Ectodermal cell (in vitro differentiated cells): ENCODE measurements around the gene SMIM23.

Experiments used
- H3K27ac ChIP-seq: 2 replicates; pipeline ENCODE4 v1.7.0; 2013; ENCODE audit warnings: mild to moderate bottlenecking, low read depth, low read length; ENCODE audit not compliant: insufficient read depth, poor library complexity, severe bottlenecking
- H3K27me3 ChIP-seq: 2 replicates; pipeline ENCODE4 v1.7.0; 2013; ENCODE audit warnings: mild to moderate bottlenecking, low read length; ENCODE audit not compliant: insufficient read depth, control insufficient read depth, poor library complexity, severe bottlenecking
- H3K36me3 ChIP-seq: one replicate; pipeline ENCODE4 v1.7.0; 2013; ENCODE audit warnings: low read length; ENCODE audit not compliant: control insufficient read depth, insufficient read depth
- H3K4me1 ChIP-seq: one replicate; pipeline ENCODE4 v1.7.0; 2013; ENCODE audit warnings: low read length; ENCODE audit not compliant: control insufficient read depth, insufficient read depth
- H3K4me3 ChIP-seq: 2 replicates; pipeline ENCODE4 v1.7.0; 2013; ENCODE audit warnings: low read depth, low read length, control low read depth; ENCODE audit not compliant: insufficient read depth
- H3K9me3 ChIP-seq: 2 replicates; pipeline ENCODE4 v1.7.0; 2013; ENCODE audit warnings: mild to moderate bottlenecking, low read length, moderate library complexity; ENCODE audit not compliant: control insufficient read depth
- WGBS, 2 experiments: methylation state at CpG; one replicate each; pipeline ENCODE4 v1.1.7; 2013; ENCODE audit warnings: missing lambda C conversion rate in 2 of 2; 5-methylcytosine and 5-hydroxymethylcytosine counted together

SMIM23 gene

GRCh38 chr5:171749365-171749764 is 36.3 kb upstream of the SMIM23 start:
- Histone ChIP-seq H3K36me3 (no peaks in the 10 kb centered on the region), H3K27ac (no peak overlapping the region), H3K4me1 (no peaks in the 10 kb centered on the region), H3K4me3 (no peak overlapping the region), H3K9me3 (no peaks in the 10 kb centered on the region), H3K27me3 (peaks cover 6% of the 10 kb centered on the region)
- 90 to 93% methylated on average over 3 of the region's 3 CpGs for WGBS, 2 experiments

GRCh38 chr5:171750311-171750788 is 35.3 kb upstream of the SMIM23 start:
- Histone ChIP-seq H3K36me3 (no peaks in the 10 kb centered on the region), H3K9me3 (no peaks in the 10 kb centered on the region), H3K4me3 (no peak overlapping the region), H3K4me1 (no peaks in the 10 kb centered on the region), H3K27ac (no peak overlapping the region), H3K27me3 (peaks cover 2% of the 10 kb centered on the region)
- 83 to 88% methylated on average over 6 of the region's 6 CpGs for WGBS, 2 experiments

GRCh38 chr5:171755354-171755821 is 30.2 kb upstream of the SMIM23 start:
- H3K4me1 ChIP-seq = no peaks in the 10 kb centered on the region
- H3K4me3 ChIP-seq = no peak overlapping the region
- no peaks in the 10 kb centered on the region for H3K27me3 ChIP-seq
- 85 to 92% methylated on average over 4 of the region's 5 CpGs for WGBS, 2 experiments
- no peaks in the 10 kb centered on the region for H3K9me3 ChIP-seq
- no peaks in the 10 kb centered on the region for H3K36me3 ChIP-seq
- H3K27ac ChIP-seq = no peak overlapping the region

- Histone ChIP-seq H3K27me3 (no peaks in the 10 kb centered on the region), H3K4me3 (no peak overlapping the region), H3K4me1 (no peaks in the 10 kb centered on the region), H3K36me3 (no peaks in the 10 kb centered on the region), H3K27ac (no peak overlapping the region), H3K9me3 (no peaks in the 10 kb centered on the region)
- 89 to 92% methylated on average over 4 of the region's 4 CpGs for WGBS, 2 experiments
Observed at GRCh38 chr5:171757853-171758535, 27.6 kb upstream of the SMIM23 start.

- H3K36me3 ChIP-seq = no peaks in the 10 kb centered on the region
- WGBS, 2 experiments = 82 to 87% methylated on average over 1 of the region's 1 CpG
- H3K4me3 ChIP-seq = no peak overlapping the region
- H3K27ac ChIP-seq = no peak overlapping the region
- H3K27me3 ChIP-seq = no peaks in the 10 kb centered on the region
- no peaks in the 10 kb centered on the region for H3K4me1 ChIP-seq
- H3K9me3 ChIP-seq = no peaks in the 10 kb centered on the region
Observed at GRCh38 chr5:171759777-171760176, 25.8 kb upstream of the SMIM23 start.

GRCh38 chr5:171762021-171762608 is 23.5 kb upstream of the SMIM23 start:
- no peak overlapping the region for H3K4me3 ChIP-seq
- H3K9me3 ChIP-seq = peaks cover under 1% of the 10 kb centered on the region
- WGBS, 2 experiments = 94 to 95% methylated on average over 10 to 11 of the region's 11 CpGs
- no peak overlapping the region for H3K27ac ChIP-seq
- no peaks in the 10 kb centered on the region for H3K36me3 ChIP-seq
- H3K27me3 ChIP-seq = no peaks in the 10 kb centered on the region
- H3K4me1 ChIP-seq = no peaks in the 10 kb centered on the region

GRCh38 chr5:171762903-171763302 is 22.7 kb upstream of the SMIM23 start:
- Histone ChIP-seq H3K9me3 (peaks cover 4% of the 10 kb centered on the region), H3K27ac (no peak overlapping the region), H3K4me3 (no peak overlapping the region), H3K27me3 (no peaks in the 10 kb centered on the region), H3K4me1 (no peaks in the 10 kb centered on the region), H3K36me3 (no peaks in the 10 kb centered on the region)
- 96% methylated on average over 20 of the region's 20 CpGs for WGBS, 2 experiments

- no peaks in the 10 kb centered on the region for H3K27me3 ChIP-seq
- no peaks in the 10 kb centered on the region for H3K4me1 ChIP-seq
- H3K36me3 ChIP-seq = no peaks in the 10 kb centered on the region
- peaks cover 4% of the 10 kb centered on the region for H3K9me3 ChIP-seq
- H3K4me3 ChIP-seq = no peak overlapping the region
- no peak overlapping the region for H3K27ac ChIP-seq
- 91% methylated on average over 8 of the region's 8 CpGs for WGBS, 2 experiments
Observed at GRCh38 chr5:171764265-171764664, 21.4 kb upstream of the SMIM23 start.

- 80 to 100% methylated on average over 1 to 2 of the region's 2 CpGs for WGBS, 2 experiments
Observed at GRCh38 chr5:171766875-171767274, 18.7 kb upstream of the SMIM23 start.

GRCh38 chr5:171770153-171770552 is 15.5 kb upstream of the SMIM23 start:
- H3K9me3 ChIP-seq = peaks cover 4% of the 10 kb centered on the region
- no peaks in the 10 kb centered on the region for H3K27me3 ChIP-seq
- no peak overlapping the region for H3K27ac ChIP-seq
- no peak overlapping the region for H3K4me3 ChIP-seq
- no peaks in the 10 kb centered on the region for H3K36me3 ChIP-seq
- WGBS, 2 experiments = 35 to 38% methylated on average over 4 of the region's 4 CpGs
- no peaks in the 10 kb centered on the region for H3K4me1 ChIP-seq

More at GRCh38 chr5:171766875-171767274, 18.7 kb upstream of the SMIM23 start:
- no peaks in the 10 kb centered on the region for H3K36me3 ChIP-seq
- H3K27ac ChIP-seq = no peak overlapping the region
- no peak overlapping the region for H3K4me3 ChIP-seq
- no peaks in the 10 kb centered on the region for H3K27me3 ChIP-seq
- H3K4me1 ChIP-seq = no peaks in the 10 kb centered on the region
- peaks cover 4% of the 10 kb centered on the region for H3K9me3 ChIP-seq
